DOHH2 (cell line): ENCODE results near the gene PHKA2.

ENCODE experiments used
- CTCF ChIP-seq: fragments of 200-600 bp; sonication (generic); IDR thresholded peaks from one replicate; pipeline ENCODE4 v1.5.1; 2014; ENCODE audit warnings: antibody characterized with exemption, mild to moderate bottlenecking, low read depth, low read length; ENCODE audit not compliant: poor library complexity, severe bottlenecking
- EZH2phosphoT487 ChIP-seq: fragments of 200-600 bp; sonication (generic); IDR thresholded peaks from 2 replicates; pipeline ENCODE4 v1.6.1; 2017; ENCODE audit warnings: borderline replicate concordance, mild to moderate bottlenecking, antibody characterized with exemption, low read length, moderate library complexity, mixed read lengths

- TF ChIP-seq CTCF = no peak
- no peak for TF ChIP-seq EZH2phosphoT487
Measured at GRCh38 chrX:18994713-18995112, 10.8 kb upstream of the PHKA2 start.
